ENCODE data around the gene GNAL. TPM values are rescaled to one million over a fixed set of nuclear protein-coding genes. Genes with fewer than 3 reads are reported as not detected.

GNAL gene
- total RNA-seq, 2 donors from 2014 or later, result 2.1 to 33.0 TPM

DNA sequence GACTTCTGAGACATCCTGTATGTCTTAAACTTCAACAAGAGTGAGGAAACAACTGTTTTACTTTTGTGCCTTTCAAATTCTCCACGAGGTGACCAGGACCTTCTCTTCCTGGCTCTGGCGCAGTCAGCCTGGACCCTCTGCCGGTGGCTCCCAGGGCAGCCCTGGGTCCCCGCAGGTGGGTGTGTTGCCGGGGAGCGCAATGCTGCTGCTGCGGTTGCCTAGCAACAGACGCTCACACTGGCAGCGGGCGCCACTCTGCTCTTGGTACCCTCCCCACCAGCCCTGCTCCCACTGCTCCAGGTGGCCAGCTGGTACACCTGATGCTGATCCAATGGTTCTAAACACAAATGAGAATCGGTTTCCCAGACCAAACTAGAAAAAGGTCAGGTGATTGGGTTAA is 58.7 kb downstream of the GNAL start:
- 22 to 34% methylated on average over 10 to 11 of the region's 11 CpGs for WGBS, 2 donors
- Histone ChIP-seq H3K4me1 (peaks cover 15% of the 10 kb centered on the region), H3K27me3 (peaks cover 0 to 11% of the 10 kb centered on the region in 2 donors), H3K9me3 (no peaks in the 10 kb centered on the region), H3K4me3 (no peak overlapping the region), H3K36me3 (replicated peaks in 1 of 2; ENCODE audit: insufficient read depth in 1 of 2, low read depth in 2 of 2) (no peaks in the 10 kb centered on the region), H3K27ac (no peak overlapping the region)
- TF ChIP-seq CTCF (IDR thresholded peaks at IDR 0.05), result no peak
- no peak for TF ChIP-seq POLR2A (IDR thresholded peaks at IDR 0.05)
- DNase-seq, result no peak
- intact Hi-C loops (cut with DNase I), result no loop called here
- no peak for ATAC-seq

- Histone ChIP-seq H3K27me3 (peaks cover 0 to 11% of the 10 kb centered on the region in 2 donors), H3K4me3 (no peak overlapping the region), H3K27ac (no peak overlapping the region), H3K36me3 (replicated peaks in 1 of 2; ENCODE audit: insufficient read depth in 1 of 2, low read depth in 2 of 2) (no peaks in the 10 kb centered on the region), H3K4me1 (peaks cover 15% of the 10 kb centered on the region), H3K9me3 (no peaks in the 10 kb centered on the region)
- intact Hi-C loops (cut with DNase I), result no loop called here
- TF ChIP-seq CTCF (IDR thresholded peaks at IDR 0.05) (no peak), POLR2A (IDR thresholded peaks at IDR 0.05) (no peak)
- no peak for DNase-seq
- no peak for ATAC-seq
- WGBS, 2 donors, result 80 to 86% methylated on average over 8 of the region's 8 CpGs
Measured at GRCh38 chr18:11749305-11749704, 60.2 kb downstream of the GNAL start.

- ATAC-seq, result no peak
- Histone ChIP-seq H3K4me3 (no peak overlapping the region), H3K9me3 (no peaks in the 10 kb centered on the region), H3K27ac (no peak overlapping the region), H3K36me3 (replicated peaks in 1 of 2; ENCODE audit: insufficient read depth in 1 of 2, low read depth in 2 of 2) (no peaks in the 10 kb centered on the region), H3K4me1 (peaks cover 15% of the 10 kb centered on the region), H3K27me3 (peaks cover 0 to 11% of the 10 kb centered on the region in 2 donors)
- DNase-seq, result no peak
- intact Hi-C loops (cut with DNase I), result no loop called here
- TF ChIP-seq POLR2A (IDR thresholded peaks at IDR 0.05), result no peak
- TF ChIP-seq CTCF (IDR thresholded peaks at IDR 0.05), result no peak
- 82% methylated on average over 16 of the region's 16 CpGs for WGBS, 2 donors
Measured at GRCh38 chr18:11750171-11750570, 61.1 kb downstream of the GNAL start.

- H3K27ac ChIP-seq, result no peak overlapping the region
- 78 to 79% methylated on average over 31 to 32 of the region's 32 CpGs for WGBS, 2 donors
Measured at GRCh38 chr18:11750581-11751310, 61.7 kb downstream of the GNAL start.

More at GRCh38 chr18:11750581-11751310, 61.7 kb downstream of the GNAL start:
- no peaks in the 10 kb centered on the region for H3K9me3 ChIP-seq
- intact Hi-C loops (cut with DNase I), result no loop called here
- TF ChIP-seq CTCF (IDR thresholded peaks at IDR 0.05), result no peak
- ATAC-seq (no peak), DNase-seq (no peak)
- peaks cover 0 to 11% of the 10 kb centered on the region in 2 donors for H3K27me3 ChIP-seq
- H3K4me3 ChIP-seq, result no peak overlapping the region
- peaks cover 15% of the 10 kb centered on the region for H3K4me1 ChIP-seq
- H3K36me3 ChIP-seq (replicated peaks in 1 of 2; ENCODE audit: insufficient read depth in 1 of 2, low read depth in 2 of 2), result no peaks in the 10 kb centered on the region

Measured in body of pancreas (tissue), 4 donors.